HCT116 (cell line): ENCODE measurements around the gene AKAP1. TPM values are rescaled to one million over a fixed set of nuclear protein-coding genes. Genes with fewer than 3 reads are reported as not detected.
A peak's percentile ranks its signal among the peaks of the same experiment; 100 is the strongest.

Experiments
- ATAC-seq: fragments of 200-7000 bp; cut with Tn5 transposase; 2 replicates; pipeline ENCODE4 v1.9.1; 2020; ENCODE audit warnings: mild to moderate bottlenecking, moderate library complexity
- BruUV-seq: library from RNA; stranded (reverse); fragments of 400-500 nt; replicated peaks from 2 replicates; lab custom pipeline; 2021; lab: Mats Ljungman, UMichigan
- CTCF ChIA-PET: fragments of 300-600 bp; sonication (Branson Sonifier 250); formaldehyde crosslinking; loops from one replicate; lab custom pipeline; 2021; ENCODE audit warnings: antibody characterized with exemption; lab: Charles Lee
- POLR2A ChIA-PET: fragments of 300-600, 350-600 bp; sonication (Branson Sonifier 250); formaldehyde crosslinking; loops from one replicate; lab custom pipeline; 2021; ENCODE audit warnings: antibody characterized with exemption; lab: Charles Lee
- RAD21 ChIA-PET, 2 experiments: fragments of 300-600 bp; sonication (Branson Sonifier 250); formaldehyde crosslinking; loops; one replicate each; lab custom pipeline; 2023; ENCODE audit warnings: low total read pairs in 2 of 2; ENCODE audit not compliant: uncharacterized antibody in 2 of 2, unreplicated experiment in 2 of 2, low non-redundant PET in 1 of 2; lab: Charles Lee
- DNase-seq: peaks from one replicate; pipeline ENCODE4 v3.0.0-alpha.2; 2010; ENCODE audit warnings: low read depth, low spot score
- H2AFZ ChIP-seq: fragments of 200-600 bp; shearing (Covaris generic), sonication (generic); 2 replicates; pipeline ENCODE4 v1.6.1; 2017; ENCODE audit warnings: low read depth, mixed run types, mixed read lengths, antibody characterized with exemption, low read length; ENCODE audit not compliant: poor library complexity, severe bottlenecking
- H3K27ac ChIP-seq: 2 replicates; pipeline ENCODE4 v1.5.1; 2012; ENCODE audit warnings: low read depth, low read length
- H3K27me3 ChIP-seq: fragments of 200-600 bp; sonication (generic); 2 replicates; pipeline ENCODE4 v1.6.1; 2016; ENCODE audit warnings: mixed run types, low read length, mixed read lengths; ENCODE audit not compliant: insufficient read depth
- H3K36me3 ChIP-seq, 2 experiments: fragments of 200-500 bp in 1 of 2; fragments of 200-600 bp in 1 of 2; sonication (Bioruptor generic) in 1 of 2; sonication (generic) in 1 of 2; 2 replicates each; pipeline versions ENCODE4 v1.5.1 to v1.6.1; 2014 to 2016; ENCODE audit warnings: low read length in 2 of 2, inconsistent platforms in 1 of 2, mixed read lengths in 1 of 2, mixed run types in 1 of 2; ENCODE audit not compliant: insufficient read depth in 2 of 2, control insufficient read depth in 1 of 2
- H3K4me1 ChIP-seq, 2 experiments: fragments of 200-600 bp in 1 of 2; sonication (generic) in 1 of 2; 2 replicates each; pipeline versions ENCODE4 v1.5.1 to v1.6.1; 2012 to 2017; ENCODE audit warnings: low read length in 2 of 2, inconsistent platforms in 1 of 2, mild to moderate bottlenecking in 1 of 2, mixed read lengths in 1 of 2, mixed run types in 1 of 2, moderate library complexity in 1 of 2; ENCODE audit not compliant: insufficient read depth in 2 of 2, control insufficient read depth in 1 of 2
- H3K4me2 ChIP-seq: fragments of 200-600 bp; sonication (generic); 2 replicates; pipeline ENCODE4 v1.6.1; 2017; ENCODE audit warnings: mixed run types, low read length, mixed read lengths
- H3K4me3 ChIP-seq, 2 experiments: fragments of 200-600 bp in 1 of 2; sonication (generic) in 1 of 2; replicated peaks in 1 of 2; 2 replicates each; pipeline ENCODE4 v1.5.1; 2011 to 2016; ENCODE audit warnings: low read length in 2 of 2, control low read depth in 1 of 2, low read depth in 1 of 2, mild to moderate bottlenecking in 1 of 2, mixed read lengths in 1 of 2, mixed run types in 1 of 2
- H3K79me2 ChIP-seq: fragments of 200-600 bp; sonication (generic); 2 replicates; pipeline ENCODE4 v1.6.1; 2017; ENCODE audit warnings: mild to moderate bottlenecking, mixed run types, low read length, moderate library complexity, mixed read lengths; ENCODE audit not compliant: insufficient read depth
- H3K9ac ChIP-seq: fragments of 200-600 bp; sonication (generic); 2 replicates; pipeline ENCODE4 v1.6.1; 2016; ENCODE audit warnings: low read length, mixed read lengths
- H3K9me2 ChIP-seq: fragments of 200-600 bp; sonication (generic), shearing (Covaris generic); 2 replicates; pipeline ENCODE4 v1.6.1; 2017; ENCODE audit warnings: mixed run types, mild to moderate bottlenecking, moderate library complexity; ENCODE audit not compliant: insufficient read depth
- H3K9me3 ChIP-seq, 2 experiments: fragments of 200-500 bp in 1 of 2; fragments of 200-600 bp in 1 of 2; sonication (Bioruptor generic) in 1 of 2; sonication (generic) in 1 of 2; 2 replicates each; pipeline ENCODE4 v1.6.1; 2014 to 2017; ENCODE audit warnings: low read length in 2 of 2, mixed read lengths in 2 of 2, inconsistent platforms in 1 of 2, low read depth in 1 of 2, mild to moderate bottlenecking in 1 of 2, mixed run types in 1 of 2, moderate library complexity in 1 of 2; ENCODE audit not compliant: control insufficient read depth in 1 of 2, insufficient read depth in 1 of 2
- H4K20me1 ChIP-seq: fragments of 200-600 bp; sonication (generic), shearing (Covaris generic); 2 replicates; pipeline ENCODE4 v1.6.1; 2017; ENCODE audit warnings: mixed run types, mild to moderate bottlenecking, moderate library complexity; ENCODE audit not compliant: insufficient read depth
- CBX3 ChIP-seq: IDR thresholded peaks from 2 replicates; pipeline ENCODE4 v1.6.1; 2012; ENCODE audit warnings: low read depth
- EGR1 ChIP-seq: IDR thresholded peaks from 2 replicates; pipeline ENCODE4 v1.6.1; 2012; ENCODE audit warnings: low read depth
- ELF1 ChIP-seq: IDR thresholded peaks from 2 replicates; pipeline ENCODE4 v1.6.1; 2012; ENCODE audit warnings: low read depth, borderline replicate concordance
- FOSL1 ChIP-seq: IDR thresholded peaks from 2 replicates; pipeline ENCODE4 v1.6.1; 2012; ENCODE audit warnings: low read depth
- POLR2A ChIP-seq: IDR thresholded peaks from 2 replicates; pipeline ENCODE4 v1.7.0; 2011; ENCODE audit warnings: borderline replicate concordance; ENCODE audit not compliant: insufficient read depth, insufficient read length; ENCODE audit errors: extremely low read depth
- SP1 ChIP-seq: IDR thresholded peaks from 2 replicates; pipeline ENCODE4 v1.6.1; 2012; ENCODE audit warnings: low read depth
- ZFX ChIP-seq: fragments of 450-650 bp; IDR thresholded peaks from 2 replicates; pipeline ENCODE4 v1.6.1; 2017
- ZNF274 ChIP-seq: fragments of 200-500 bp; sonication (Bioruptor generic); IDR thresholded peaks from 2 replicates; pipeline ENCODE4 v1.6.1; 2014; ENCODE audit warnings: mild to moderate bottlenecking, low read depth, low read length, inconsistent platforms
- intact Hi-C: fragments of 100-400 bp; cut with micrococcal nuclease; formaldehyde crosslinking; loops from 2 replicates; pipeline ENCODE4 v1.10.0; 2022
- total RNA-seq: library from RNA; stranded (reverse); gene quantifications from one replicate; pipeline ENCODE4 v1.2.1, GENCODE V29; 2021; ENCODE audit not compliant: unreplicated experiment
- TF ChIP-seq, protein P1 (sequence below): IDR thresholded peaks from 2 replicates; pipeline ENCODE4 v1.6.1; 2012

Gene AKAP1
- total RNA-seq, 1 experiment from 2014 or later: 51.6 TPM

DNA sequence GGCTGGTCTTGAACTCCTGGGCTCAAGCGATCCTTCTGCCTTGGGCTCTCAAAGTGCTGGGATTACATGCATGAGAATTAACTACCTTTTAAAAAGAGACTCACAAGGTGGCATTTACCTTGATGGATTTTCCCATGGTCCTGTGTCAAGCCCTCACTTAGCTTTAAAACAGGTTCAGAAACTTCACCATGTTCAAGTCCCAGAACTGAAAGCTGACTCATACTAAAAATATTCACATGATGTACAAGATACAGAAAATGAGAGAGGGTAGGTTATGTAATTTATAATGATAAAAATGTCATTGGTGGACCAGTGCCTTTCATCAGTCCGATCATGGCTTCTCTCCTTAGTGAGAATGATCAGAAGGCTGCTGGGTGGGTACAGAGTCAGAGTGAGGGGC, 4.3 kb upstream of the AKAP1 start:
- Histone ChIP-seq H3K4me3 (no peak overlapping the region), H3K27me3 (no peaks in the 10 kb centered on the region), H3K9me2 (no peaks in the 10 kb centered on the region), H3K36me3 (no peaks in the 10 kb centered on the region), H4K20me1 (no peaks in the 10 kb centered on the region), H3K27ac (no peak overlapping the region), H3K9ac (no peak overlapping the region), H3K4me1 (peaks cover 0 to 12% of the 10 kb centered on the region in 2 experiments; a peak in 2 of 4 replicates), H3K79me2 (peaks cover 4% of the 10 kb centered on the region; the same call in 1 of the 2 replicates), H2AFZ (no peak overlapping the region), H3K4me2 (no peak overlapping the region), H3K9me3 (no peaks in the 10 kb centered on the region)
- DNase-seq (no peak), ATAC-seq (no peak)
- intact Hi-C loops: loop anchor here (10.0 kb wide), 1 partner anchor 246 kb away; the partner anchor contains the start of genes C17orf67 and DGKE
- RAD21 ChIA-PET: no interaction called here
- TF ChIP-seq CBX3 (no peak), FOSL1 (peak; percentile 4; the same call in 1 of the 2 replicates)
- BruUV-seq: no TSS peak
- CTCF ChIA-PET: interaction anchor here (1.1 kb wide), 1 partner anchor 27 kb away, joined by 3 read pairs; no protein-coding TSS in a partner anchor
- POLR2A ChIA-PET: interaction anchor here (0.8 to 0.9 kb wide), 2 partner anchors 27 to 102 kb away, joined by 3 to 4 read pairs; partner anchors contain the start of gene SCPEP1

DNA sequence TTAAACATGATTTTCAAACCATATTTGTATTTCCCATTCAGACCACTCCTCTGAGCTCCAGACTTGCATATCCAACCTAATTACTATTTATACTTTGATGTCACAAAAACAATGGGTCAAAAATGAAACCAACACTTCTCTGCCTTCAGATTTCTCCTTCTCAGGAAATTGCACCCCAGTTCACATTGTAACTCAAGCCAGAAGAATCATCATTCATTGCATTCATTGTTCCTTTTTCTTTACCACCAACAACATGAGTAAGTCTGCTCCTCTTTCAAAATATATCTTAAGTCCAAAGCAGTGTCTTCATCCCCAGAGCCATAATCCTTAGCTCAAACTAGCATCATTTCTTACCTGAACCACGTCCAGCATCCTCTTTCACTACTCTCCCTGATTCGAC, 2.6 kb upstream of the AKAP1 start:
- intact Hi-C loops: loop anchor here (10.0 kb wide), 1 partner anchor 248 kb away; the partner anchor contains the start of genes C17orf67 and DGKE
- ATAC-seq (no peak), DNase-seq (no peak)
- no TSS peak for BruUV-seq
- Histone ChIP-seq H3K9me2 (no peaks in the 10 kb centered on the region), H4K20me1 (peaks cover 9% of the 10 kb centered on the region; the same call in 1 of the 2 replicates), H3K4me1 (peaks cover 7 to 25% of the 10 kb centered on the region in 2 experiments; a peak in 3 of 4 replicates), H3K79me2 (peaks cover 21% of the 10 kb centered on the region), H2AFZ (no peak overlapping the region), H3K9ac (no peak overlapping the region), H3K4me3 (no peak overlapping the region), H3K4me2 (no peak overlapping the region), H3K27ac (no peak overlapping the region), H3K27me3 (no peaks in the 10 kb centered on the region), H3K36me3 (no peaks in the 10 kb centered on the region), H3K9me3 (no peaks in the 10 kb centered on the region)
- ChIA-PET RAD21 (no interaction called here), CTCF (interaction anchor here (0.7 kb wide), 1 partner anchor 548 kb away, joined by 3 read pairs; no protein-coding TSS in a partner anchor), POLR2A (no interaction called here)
- TF ChIP-seq ELF1 (no peak), POLR2A (no peak), EGR1 (no peak), SP1 (no peak), ZNF274 (no peak), ZFX (no peak)
- TF ChIP-seq, protein P1, sequence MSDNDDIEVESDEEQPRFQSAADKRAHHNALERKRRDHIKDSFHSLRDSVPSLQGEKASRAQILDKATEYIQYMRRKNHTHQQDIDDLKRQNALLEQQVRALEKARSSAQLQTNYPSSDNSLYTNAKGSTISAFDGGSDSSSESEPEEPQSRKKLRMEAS: no peak
